ENCODE measurements around the gene AJUBA. TPM values are rescaled to one million over a fixed set of nuclear protein-coding genes. Genes with fewer than 3 reads are reported as not detected.

The AJUBA gene
- total RNA-seq (ENCODE audit: low replicate concordance): 42.8 and 56.1 TPM in 2 replicates
- long read RNA-seq, full-length matches to known transcripts: 16 of 35 reads
- long read RNA-seq, partial matches to known transcripts: 13 of 35 reads
- long read RNA-seq, other reads (novel, unspliced or antisense): 6 of 35 reads

- peaks cover 28% of the 10 kb centered on the region for H3K4me1 Mint-ChIP-seq (ENCODE audit: unreplicated experiment)
- peaks cover 3% of the 10 kb centered on the region for H3K27me3 Mint-ChIP-seq
- DNase-seq (ENCODE audit: extremely low spot score, unreplicated experiment): peak; percentile 86
- H3K27ac Mint-ChIP-seq: no peak within 1 kb of the TSS
- no peak within 1 kb of the TSS for H3K4me3 Mint-ChIP-seq
- TF ChIP-seq, protein P1, sequence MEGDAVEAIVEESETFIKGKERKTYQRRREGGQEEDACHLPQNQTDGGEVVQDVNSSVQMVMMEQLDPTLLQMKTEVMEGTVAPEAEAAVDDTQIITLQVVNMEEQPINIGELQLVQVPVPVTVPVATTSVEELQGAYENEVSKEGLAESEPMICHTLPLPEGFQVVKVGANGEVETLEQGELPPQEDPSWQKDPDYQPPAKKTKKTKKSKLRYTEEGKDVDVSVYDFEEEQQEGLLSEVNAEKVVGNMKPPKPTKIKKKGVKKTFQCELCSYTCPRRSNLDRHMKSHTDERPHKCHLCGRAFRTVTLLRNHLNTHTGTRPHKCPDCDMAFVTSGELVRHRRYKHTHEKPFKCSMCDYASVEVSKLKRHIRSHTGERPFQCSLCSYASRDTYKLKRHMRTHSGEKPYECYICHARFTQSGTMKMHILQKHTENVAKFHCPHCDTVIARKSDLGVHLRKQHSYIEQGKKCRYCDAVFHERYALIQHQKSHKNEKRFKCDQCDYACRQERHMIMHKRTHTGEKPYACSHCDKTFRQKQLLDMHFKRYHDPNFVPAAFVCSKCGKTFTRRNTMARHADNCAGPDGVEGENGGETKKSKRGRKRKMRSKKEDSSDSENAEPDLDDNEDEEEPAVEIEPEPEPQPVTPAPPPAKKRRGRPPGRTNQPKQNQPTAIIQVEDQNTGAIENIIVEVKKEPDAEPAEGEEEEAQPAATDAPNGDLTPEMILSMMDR (conservative IDR thresholded peaks at IDR 0.05): no peak
- no peaks in the 10 kb centered on the region for H3K9me3 Mint-ChIP-seq
- H3K36me3 Mint-ChIP-seq: peaks cover 7% of the 10 kb centered on the region
Observed at GRCh38 chr14:22982477-22983245, at the start of gene AJUBA. Gene AJUBA, minus strand, starts transcription at chr14:22982551. Its CDS starts 285 bp downstream, at chr14:22982266.

- H3K36me3 Mint-ChIP-seq: peaks cover 34% of the 10 kb centered on the region
- no peak overlapping the region for H3K27ac Mint-ChIP-seq
- DNase-seq (ENCODE audit: extremely low spot score, unreplicated experiment): no peak
- no peaks in the 10 kb centered on the region for H3K9me3 Mint-ChIP-seq
- TF ChIP-seq, protein P1 (conservative IDR thresholded peaks at IDR 0.05): no peak
- no peaks in the 10 kb centered on the region for H3K27me3 Mint-ChIP-seq
- H3K4me1 Mint-ChIP-seq (ENCODE audit: unreplicated experiment): peaks cover 21% of the 10 kb centered on the region
- peak overlapping the region; percentile 1 for H3K4me3 Mint-ChIP-seq
Observed at GRCh38 chr14:23030936-23031335, 48.6 kb upstream of the AJUBA start.

DNA sequence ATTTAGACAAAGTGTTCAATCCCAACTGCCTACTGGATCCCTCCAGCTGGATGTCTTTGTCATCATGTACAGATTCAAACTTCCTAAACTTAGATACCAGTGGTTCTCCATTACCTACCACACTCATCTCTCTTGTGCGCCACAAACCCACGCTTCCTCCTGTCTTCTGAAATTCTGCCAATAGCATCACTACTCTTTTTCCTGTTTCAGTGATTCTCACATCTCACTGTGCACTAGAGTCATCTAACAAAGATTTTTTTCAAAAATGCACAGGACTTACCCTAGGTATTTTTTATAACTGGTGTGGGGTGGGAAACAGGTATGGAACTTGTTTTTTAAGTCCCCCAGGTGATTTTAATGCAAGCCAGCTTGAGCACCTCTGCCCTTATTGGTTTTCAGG is 46.4 kb upstream of the AJUBA start:
- no peak for DNase-seq (ENCODE audit: extremely low spot score, unreplicated experiment)
- Mint-ChIP-seq H3K36me3 (peaks cover 48% of the 10 kb centered on the region), H3K4me1 (ENCODE audit: unreplicated experiment) (peaks cover 29% of the 10 kb centered on the region), H3K4me3 (no peak overlapping the region), H3K9me3 (no peaks in the 10 kb centered on the region), H3K27ac (no peak overlapping the region), H3K27me3 (no peaks in the 10 kb centered on the region)
- TF ChIP-seq, protein P1 (conservative IDR thresholded peaks at IDR 0.05): no peak

- Mint-ChIP-seq H3K9me3 (no peaks in the 10 kb centered on the region), H3K27me3 (no peaks in the 10 kb centered on the region), H3K27ac (peak overlapping the region; percentile 1), H3K36me3 (peaks cover 33% of the 10 kb centered on the region), H3K4me1 (ENCODE audit: unreplicated experiment) (peaks cover 50% of the 10 kb centered on the region), H3K4me3 (peak overlapping the region; percentile 10)
- TF ChIP-seq, protein P1 (conservative IDR thresholded peaks at IDR 0.05): no peak
- DNase-seq (ENCODE audit: extremely low spot score, unreplicated experiment): no peak
Observed at GRCh38 chr14:23025151-23025814, 42.9 kb upstream of the AJUBA start.

GRCh38 chr14:23024612-23025075 is 42.3 kb upstream of the AJUBA start:
- Mint-ChIP-seq H3K36me3 (peaks cover 33% of the 10 kb centered on the region), H3K27ac (peak overlapping the region; percentile 1), H3K4me3 (no peak overlapping the region), H3K9me3 (no peaks in the 10 kb centered on the region), H3K4me1 (ENCODE audit: unreplicated experiment) (peaks cover 50% of the 10 kb centered on the region), H3K27me3 (no peaks in the 10 kb centered on the region)
- DNase-seq (ENCODE audit: extremely low spot score, unreplicated experiment): no peak
- TF ChIP-seq, protein P1 (conservative IDR thresholded peaks at IDR 0.05): no peak

All from type B pancreatic cell (in vitro differentiated cells).